ENCODE measurements around the gene DCDC1.

DNA sequence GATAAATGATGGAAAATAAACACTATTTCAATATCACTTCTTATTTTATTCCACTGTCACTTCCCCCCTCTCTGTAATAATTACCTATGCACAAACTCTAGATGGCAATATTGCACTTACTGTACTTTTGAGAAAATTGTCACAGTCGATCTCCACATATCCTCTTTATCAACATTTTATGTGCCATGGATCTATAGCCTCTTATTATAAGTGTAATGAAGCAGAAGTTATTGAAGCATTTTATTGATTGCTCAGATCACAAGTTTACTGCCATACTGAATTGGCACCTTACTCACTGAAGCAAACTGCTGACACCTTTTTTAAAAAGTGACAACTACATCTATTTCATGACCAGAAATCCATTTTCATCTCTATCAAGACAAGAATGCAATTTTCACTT is 133.4 kb downstream of the DCDC1 start:
- TF ChIP-seq, protein P1, sequence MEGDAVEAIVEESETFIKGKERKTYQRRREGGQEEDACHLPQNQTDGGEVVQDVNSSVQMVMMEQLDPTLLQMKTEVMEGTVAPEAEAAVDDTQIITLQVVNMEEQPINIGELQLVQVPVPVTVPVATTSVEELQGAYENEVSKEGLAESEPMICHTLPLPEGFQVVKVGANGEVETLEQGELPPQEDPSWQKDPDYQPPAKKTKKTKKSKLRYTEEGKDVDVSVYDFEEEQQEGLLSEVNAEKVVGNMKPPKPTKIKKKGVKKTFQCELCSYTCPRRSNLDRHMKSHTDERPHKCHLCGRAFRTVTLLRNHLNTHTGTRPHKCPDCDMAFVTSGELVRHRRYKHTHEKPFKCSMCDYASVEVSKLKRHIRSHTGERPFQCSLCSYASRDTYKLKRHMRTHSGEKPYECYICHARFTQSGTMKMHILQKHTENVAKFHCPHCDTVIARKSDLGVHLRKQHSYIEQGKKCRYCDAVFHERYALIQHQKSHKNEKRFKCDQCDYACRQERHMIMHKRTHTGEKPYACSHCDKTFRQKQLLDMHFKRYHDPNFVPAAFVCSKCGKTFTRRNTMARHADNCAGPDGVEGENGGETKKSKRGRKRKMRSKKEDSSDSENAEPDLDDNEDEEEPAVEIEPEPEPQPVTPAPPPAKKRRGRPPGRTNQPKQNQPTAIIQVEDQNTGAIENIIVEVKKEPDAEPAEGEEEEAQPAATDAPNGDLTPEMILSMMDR (IDR thresholded peaks at IDR 0.05) = no peak
- TF ChIP-seq, protein P2, sequence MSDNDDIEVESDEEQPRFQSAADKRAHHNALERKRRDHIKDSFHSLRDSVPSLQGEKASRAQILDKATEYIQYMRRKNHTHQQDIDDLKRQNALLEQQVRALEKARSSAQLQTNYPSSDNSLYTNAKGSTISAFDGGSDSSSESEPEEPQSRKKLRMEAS (CRISPR knock-in tag; IDR thresholded peaks at IDR 0.05) = no peak
- no peak for TF ChIP-seq TCF7 (CRISPR knock-in tag; IDR thresholded peaks at IDR 0.05; ENCODE audit: low read depth)
- no peak for TF ChIP-seq KAT7 (CRISPR knock-in tag; IDR thresholded peaks at IDR 0.05; ENCODE audit: borderline replicate concordance)
- TF ChIP-seq, protein P3, sequence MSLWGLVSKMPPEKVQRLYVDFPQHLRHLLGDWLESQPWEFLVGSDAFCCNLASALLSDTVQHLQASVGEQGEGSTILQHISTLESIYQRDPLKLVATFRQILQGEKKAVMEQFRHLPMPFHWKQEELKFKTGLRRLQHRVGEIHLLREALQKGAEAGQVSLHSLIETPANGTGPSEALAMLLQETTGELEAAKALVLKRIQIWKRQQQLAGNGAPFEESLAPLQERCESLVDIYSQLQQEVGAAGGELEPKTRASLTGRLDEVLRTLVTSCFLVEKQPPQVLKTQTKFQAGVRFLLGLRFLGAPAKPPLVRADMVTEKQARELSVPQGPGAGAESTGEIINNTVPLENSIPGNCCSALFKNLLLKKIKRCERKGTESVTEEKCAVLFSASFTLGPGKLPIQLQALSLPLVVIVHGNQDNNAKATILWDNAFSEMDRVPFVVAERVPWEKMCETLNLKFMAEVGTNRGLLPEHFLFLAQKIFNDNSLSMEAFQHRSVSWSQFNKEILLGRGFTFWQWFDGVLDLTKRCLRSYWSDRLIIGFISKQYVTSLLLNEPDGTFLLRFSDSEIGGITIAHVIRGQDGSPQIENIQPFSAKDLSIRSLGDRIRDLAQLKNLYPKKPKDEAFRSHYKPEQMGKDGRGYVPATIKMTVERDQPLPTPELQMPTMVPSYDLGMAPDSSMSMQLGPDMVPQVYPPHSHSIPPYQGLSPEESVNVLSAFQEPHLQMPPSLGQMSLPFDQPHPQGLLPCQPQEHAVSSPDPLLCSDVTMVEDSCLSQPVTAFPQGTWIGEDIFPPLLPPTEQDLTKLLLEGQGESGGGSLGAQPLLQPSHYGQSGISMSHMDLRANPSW (CRISPR knock-in tag; conservative IDR thresholded peaks at IDR 0.05; ENCODE audit: low read depth) = no peak
- no peak for TF ChIP-seq NFE2L1 (CRISPR knock-in tag; IDR thresholded peaks at IDR 0.05)
- TF ChIP-seq, protein P4, sequence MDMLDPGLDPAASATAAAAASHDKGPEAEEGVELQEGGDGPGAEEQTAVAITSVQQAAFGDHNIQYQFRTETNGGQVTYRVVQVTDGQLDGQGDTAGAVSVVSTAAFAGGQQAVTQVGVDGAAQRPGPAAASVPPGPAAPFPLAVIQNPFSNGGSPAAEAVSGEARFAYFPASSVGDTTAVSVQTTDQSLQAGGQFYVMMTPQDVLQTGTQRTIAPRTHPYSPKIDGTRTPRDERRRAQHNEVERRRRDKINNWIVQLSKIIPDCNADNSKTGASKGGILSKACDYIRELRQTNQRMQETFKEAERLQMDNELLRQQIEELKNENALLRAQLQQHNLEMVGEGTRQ (CRISPR knock-in tag; IDR thresholded peaks at IDR 0.05) = no peak

All from WTC11 (cell line).